Globus pallidus (tissue), 1 donor: ENCODE measurements around the gene TBX4.
"Not testable (repeated sequence)": the region's sequence is repeated elsewhere in the genome, so short reads cannot be mapped to it uniquely, and the experiment has no call there.

Experiments used
- DNase-seq: peaks from one replicate; pipeline ENCODE4 v3.0.0-alpha.2; 2015; ENCODE audit warnings: low spot score

TBX4 gene

GRCh38 chr17:61527441-61527840 is 75.2 kb downstream of the TBX4 start:
- not testable (repeated sequence) for DNase-seq

DNA sequence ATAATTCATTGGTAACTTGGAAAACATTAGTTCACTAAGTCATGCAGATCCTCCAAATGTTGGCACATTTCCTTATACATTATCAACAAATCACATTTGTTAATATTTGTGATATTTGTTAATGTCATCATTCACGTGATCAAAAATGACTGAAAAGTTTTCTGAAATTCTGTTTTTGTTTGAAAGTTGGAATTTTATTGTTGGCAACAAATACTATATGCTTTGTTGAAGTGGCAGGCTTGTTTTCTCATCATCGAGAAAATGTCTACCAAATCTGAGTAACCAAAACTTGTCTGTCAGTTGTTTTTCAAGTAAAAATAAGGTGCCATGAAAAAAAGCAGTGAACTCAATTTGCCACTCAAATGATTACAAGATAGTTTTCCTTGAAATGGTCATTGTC is 75.9 kb downstream of the TBX4 start:
- no peak for DNase-seq

DNA sequence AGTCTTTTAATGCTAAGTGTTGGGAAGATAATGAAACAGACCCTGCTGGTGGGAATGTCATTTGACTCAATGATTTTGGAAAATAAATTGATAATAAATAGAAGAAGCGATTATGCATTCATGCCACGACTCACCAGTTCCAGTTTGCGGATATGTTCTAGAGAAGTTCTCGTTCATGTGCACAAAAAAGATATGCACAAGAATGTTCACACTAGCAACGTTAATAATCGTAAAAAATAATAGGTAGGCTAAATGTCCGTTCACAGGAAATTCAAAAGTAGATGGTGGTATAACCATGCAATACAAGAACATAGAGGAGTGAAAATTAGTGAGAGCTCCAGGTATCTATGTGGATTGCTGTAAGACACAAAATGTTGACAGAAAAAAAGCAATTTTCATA is 79.0 kb downstream of the TBX4 start:
- DNase-seq, result no peak

DNA sequence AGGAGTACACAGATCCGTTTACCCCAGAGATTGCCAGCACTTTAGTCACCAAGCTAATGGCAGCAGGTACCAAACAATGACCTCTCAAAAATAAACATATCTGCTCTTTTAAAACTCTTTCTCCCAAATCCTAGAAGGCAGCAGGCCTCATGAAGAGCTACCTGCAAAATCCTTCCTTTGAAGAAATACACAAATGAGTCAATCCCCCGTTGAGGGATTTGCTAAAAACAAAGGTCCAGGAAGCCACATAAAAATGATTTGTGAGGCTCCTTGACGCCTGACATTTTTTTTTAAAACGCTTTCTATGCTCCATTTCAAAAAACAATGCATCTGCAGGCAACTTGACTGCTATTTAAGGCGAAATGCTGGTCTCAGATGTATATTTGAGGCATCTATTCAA is 80.6 kb downstream of the TBX4 start:
- no peak for DNase-seq

GRCh38 chr17:61533797-61534196 is 81.6 kb downstream of the TBX4 start:
- DNase-seq, result no peak

- no peak for DNase-seq
Measured at GRCh38 chr17:61534414-61534813, 82.2 kb downstream of the TBX4 start.
